Right renal cortex interstitium (tissue), 3 donors: ENCODE data around the gene SPRR1A. TPM values are rescaled to one million over a fixed set of nuclear protein-coding genes. Genes with fewer than 3 reads are reported as not detected.
"Not testable (repeated sequence)": the region's sequence is repeated elsewhere in the genome, so short reads cannot be mapped to it uniquely, and the experiment has no call there.

Experiments
- DNase-seq, 3 donors: peaks; one replicate each; pipeline ENCODE4 v3.0.0-alpha.2; 2013; ENCODE audit warnings: low read depth in 3 of 3, low spot score in 2 of 3
- polyA plus RNA-seq, 3 donors: library from polyadenylated mRNA; unstranded; fragments of 120-200 nt; gene quantifications; one replicate each; pipeline ENCODE4 v1.2.1, GENCODE V29; 2013; ENCODE audit not compliant: insufficient read length in 3 of 3

Gene SPRR1A
- polyA plus RNA-seq, 3 donors = not detected

DNA sequence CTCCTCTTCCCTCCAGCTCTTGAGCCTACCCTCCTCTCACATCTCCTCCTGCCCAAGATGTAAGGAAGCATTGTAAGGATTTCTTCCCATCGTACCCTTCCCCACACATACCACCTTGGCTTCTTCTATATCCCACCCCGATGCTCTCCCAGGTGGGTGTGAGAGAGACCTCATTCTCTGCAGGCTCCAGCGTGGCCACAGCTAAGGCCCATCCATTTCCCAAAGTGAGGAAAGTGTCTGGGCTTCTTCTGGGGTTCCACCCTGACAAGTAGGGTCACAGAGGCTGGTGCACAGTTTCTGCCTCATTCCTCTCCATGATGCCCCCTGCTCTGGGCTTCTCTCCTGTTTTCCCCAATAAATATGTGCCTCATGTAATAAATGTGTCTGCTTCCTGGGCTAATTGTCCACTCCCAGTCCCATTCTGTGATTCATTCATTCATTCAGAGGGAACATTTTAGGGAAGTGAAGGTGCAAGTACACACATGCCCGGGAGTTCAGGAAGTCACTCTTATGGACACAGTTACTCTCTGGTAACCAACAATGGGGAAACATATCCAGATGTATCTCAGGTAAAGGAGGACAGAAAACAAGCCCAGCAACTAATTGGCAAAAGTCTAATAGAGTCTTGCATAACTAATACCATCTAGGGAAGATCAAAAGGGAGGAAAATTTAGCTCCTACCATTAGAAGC lies 11.5 kb upstream of the SPRR1A start:
- DNase-seq = no peak

DNA sequence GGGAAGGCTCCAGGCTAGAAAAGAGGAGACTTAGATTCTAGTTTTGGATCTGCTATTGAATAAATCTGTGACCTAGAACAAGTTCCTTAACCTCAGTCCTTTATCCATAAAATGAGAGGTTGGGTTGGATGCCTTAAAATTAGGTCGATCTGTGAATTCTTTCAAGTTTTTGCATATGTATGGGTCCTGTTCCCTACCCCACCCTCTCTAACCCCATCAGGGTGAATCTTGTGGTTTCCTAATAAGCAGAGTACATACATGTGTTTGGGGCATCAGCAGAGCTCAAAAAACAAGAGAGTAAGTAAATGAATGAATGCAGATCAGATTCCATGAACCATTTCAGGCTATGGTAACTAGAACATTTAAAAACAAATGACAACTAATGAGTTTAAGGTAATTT lies 7.2 kb upstream of the SPRR1A start:
- no peak for DNase-seq

DNA sequence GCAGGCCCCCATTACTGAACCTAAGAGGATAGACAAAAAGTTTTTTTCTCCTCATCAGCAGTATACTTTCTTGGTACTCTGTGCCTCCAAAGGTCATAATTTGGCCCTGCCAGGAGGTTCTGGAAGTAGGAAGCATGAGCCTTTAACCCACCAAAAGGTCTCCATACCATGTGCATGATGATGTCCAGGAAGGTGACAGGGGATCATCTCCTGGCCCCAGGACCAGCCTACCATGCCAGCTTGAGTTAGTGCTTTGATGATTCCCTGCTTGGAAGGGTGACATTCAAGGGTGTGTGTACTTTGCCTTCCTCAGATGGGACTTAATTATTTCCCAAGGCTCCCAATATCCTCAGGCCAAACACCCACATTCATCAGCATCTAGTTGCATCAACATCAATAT lies 6.3 kb upstream of the SPRR1A start:
- no peak for DNase-seq

DNA sequence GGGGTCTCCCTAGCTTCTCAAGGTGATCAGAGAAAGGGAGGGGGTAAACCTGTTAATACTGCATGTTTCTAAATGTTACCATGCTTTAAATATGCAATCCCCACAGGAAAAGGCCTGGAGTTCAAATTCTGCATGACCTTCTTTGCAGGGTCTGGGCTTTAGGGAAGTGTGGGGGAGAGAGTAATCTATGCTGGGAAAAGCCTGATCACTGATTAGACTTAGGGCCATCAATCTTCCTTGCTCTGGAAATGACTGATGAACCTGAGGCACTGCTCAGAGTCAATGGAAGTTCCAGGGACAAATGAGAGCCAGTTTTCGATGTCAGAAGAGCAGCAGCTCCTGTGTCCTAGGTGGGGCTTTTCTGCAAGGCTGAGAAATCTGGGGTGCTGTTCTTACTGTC lies 3.2 kb upstream of the SPRR1A start:
- DNase-seq = no peak

DNA sequence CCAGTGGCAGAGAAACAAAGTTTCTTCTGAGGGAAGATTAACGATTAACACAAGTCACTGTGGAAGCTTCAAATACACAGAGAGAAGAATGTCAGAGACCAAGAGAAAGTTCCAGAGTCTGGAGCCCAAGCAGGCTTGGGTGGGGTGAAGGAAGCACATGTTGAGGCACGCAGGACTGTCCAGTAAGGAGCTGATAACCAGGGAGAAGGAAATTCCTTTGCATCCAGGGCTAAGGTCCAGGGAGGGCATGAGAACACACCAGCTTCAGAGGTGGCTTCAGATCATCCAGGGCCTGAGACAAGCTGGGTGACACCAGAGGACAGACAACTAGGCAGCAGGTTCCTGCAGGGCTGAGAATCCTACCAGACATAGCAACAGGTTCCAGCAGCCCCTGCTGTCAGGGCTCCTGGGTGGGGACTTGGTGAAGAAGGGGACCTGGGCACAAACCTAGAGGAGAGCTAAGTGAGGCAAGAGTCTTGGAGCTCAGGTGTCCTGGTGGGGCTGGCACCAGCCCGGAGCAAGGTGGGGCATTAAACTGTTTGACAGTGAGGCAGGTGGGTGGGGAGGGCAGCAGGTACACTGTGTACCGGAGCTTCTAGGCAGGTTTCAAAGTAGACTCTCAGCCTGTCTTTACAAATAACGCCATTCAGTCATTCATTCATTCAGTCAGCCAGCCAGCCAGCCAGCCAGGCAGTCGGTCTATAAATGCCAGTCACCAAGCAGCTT lies 2.6 kb upstream of the SPRR1A start:
- no peak for DNase-seq

DNA sequence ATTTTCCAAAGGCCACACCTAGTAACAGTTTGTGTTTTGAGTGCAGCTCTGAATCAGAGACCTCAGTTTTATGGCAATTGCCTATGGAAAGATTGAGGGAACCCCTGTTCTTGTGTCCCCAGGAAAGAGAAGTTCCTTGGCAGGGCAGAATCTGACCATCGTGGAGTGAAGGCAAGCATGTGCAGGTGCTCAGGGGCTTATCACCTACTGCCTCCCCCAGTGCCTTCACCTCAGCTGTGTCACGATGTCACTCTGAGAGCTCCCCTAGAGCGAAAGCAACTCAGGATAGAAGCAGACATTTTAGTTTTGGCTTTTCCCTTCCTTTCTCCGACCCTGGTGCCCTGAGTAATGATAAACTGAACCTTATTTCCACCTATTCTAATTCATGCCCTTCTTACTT lies 1.8 kb upstream of the SPRR1A start:
- no peak for DNase-seq

DNA sequence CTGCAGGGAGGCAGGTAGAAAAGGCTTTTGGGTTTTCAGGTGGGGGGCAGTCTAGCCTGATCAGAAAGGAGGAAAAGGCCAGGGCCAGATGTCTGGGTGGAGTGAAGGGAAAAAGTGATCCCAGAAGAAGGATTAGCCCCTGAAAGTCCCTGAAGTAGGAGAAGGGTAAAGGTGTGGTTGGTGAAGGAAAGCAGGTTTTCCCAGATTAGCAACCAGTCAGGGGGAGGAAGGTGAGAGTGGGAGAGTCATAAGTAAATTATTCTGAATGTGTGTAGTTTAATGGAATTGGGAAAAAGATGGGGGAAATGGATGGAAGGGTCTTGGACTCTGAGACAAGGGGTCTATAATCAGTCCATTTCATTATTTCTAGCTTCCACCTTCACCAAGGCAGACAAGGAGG lies 647 bp upstream of the SPRR1A start:
- DNase-seq = no peak

DNA sequence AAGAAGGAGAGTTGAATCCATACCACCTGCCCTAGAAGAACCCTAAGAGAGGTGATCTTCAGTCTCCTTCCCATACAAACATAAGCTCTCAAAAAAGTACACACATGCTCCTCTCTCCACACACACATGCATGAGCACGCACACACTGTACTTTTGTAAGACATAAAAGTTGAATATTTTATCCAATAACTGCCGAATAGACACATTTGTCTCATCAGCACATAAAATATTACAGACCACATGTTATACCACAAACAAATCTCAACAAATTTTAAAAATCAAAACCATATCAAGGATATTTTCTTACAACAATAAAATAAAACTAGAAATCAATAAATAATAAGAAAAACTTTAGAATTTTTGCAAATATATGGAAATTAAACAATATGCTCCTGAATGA lies 2.7 kb downstream of the SPRR1A start:
- no peak for DNase-seq

DNA sequence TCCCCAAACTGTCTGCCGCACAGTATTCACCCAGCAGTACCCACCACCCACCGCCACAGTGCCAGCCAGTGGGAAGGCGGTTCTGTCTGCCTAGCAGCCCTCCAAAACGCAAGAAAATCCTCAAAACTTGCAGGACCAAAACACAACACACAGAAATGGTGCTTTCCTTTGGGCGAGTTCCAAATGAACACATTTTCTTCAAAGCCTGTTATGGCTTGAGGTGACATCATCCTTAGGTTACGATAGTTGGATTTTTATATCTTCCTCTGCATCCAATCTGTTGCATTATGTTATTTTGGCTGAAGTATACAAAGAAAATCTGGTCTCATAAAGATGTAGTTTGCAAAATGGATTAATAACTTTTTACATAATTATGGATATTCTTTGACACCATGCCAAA lies 9.3 kb downstream of the SPRR1A start:
- DNase-seq = no peak

DNA sequence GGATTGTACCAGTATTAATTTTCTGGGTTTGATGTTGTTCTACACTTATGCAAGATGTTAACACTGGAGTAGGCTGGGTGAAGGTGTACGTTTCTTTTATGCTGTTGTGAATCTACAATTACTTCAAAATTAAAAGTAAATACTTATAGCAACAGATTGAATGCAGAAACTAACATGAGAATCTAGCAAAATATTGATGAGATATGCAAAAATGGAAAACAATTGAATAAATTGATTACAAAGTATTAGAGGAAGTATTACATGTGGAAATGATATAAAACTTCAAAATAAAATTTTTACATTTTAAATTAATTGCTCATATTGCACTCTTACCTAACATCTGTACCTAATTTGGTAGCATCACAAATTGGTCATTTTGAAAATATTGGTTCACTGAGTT lies 12.0 kb downstream of the SPRR1A start:
- DNase-seq = no peak

DNA sequence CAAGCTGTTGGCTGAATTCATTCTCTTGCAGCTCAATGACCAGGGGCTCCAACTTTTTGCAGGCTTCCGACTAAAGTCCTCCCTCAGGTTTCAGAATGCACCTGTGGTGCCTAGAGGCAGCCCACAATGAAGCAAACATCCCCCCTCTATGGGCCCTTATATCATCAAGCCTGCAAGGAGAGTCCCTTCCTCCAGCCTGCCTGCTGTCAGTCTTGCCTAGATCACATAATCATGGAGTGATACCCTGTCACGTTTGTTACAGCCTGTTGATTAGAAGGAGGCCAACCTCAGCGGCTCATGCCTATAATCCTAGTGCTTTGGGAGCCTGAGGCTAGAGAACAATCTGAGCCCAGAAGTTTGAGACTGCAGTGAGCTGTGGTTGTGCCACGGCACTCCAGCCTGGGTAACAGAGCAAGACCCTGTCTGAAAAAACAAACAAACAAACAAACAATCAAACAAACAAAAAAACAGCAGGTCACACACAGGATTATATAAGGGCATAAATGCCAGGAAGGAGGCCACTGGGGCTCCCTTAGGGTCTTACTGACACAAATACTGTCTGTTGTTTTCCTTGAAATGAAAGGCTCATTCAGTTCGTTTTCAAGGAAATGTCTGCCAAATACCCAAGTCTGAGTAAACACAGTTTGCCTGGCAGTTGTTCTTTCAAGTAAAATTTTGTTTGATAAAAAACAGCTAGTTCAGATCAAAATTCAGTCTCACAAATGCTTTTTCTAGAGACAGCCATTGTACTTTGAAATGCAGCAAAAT lies 12.9 kb downstream of the SPRR1A start:
- no peak for DNase-seq

DNA sequence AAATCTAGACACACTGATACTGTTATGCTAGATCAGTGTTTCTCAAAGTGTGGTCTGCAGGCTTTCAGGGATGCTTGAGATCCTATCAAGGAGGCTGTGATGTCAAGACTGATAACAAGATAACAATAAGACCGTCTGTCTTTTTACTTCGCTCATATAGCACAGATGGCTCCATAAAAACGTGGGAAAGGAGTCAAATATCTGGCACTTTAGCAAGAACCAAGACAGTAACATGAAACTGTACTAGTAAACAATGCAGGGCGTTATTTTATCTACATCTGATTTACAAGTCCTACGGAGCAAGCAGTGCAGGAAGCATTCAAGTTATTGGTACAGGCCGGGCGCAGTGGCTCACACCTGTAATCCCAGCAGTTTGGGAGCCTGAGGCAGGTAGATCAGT lies 14.0 kb downstream of the SPRR1A start:
- no peak for DNase-seq

DNA sequence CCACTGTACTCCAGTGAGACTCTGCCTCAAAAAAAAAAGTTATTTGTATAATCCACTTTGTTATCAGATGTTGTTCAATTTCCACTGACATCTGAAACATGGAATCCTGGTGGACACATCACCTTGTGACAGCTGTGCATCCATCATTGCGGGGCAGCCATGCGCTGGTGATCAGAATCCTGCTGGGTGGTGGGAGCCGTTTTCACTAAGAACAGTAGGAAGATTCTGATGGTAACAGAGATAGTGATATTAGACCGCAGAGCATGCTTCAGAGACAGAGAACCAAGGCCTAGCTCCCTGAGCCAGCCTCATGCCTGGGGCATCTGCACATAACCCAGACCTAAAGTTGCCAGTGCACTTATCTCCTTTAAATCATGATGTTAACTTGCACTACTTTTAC lies 14.6 kb downstream of the SPRR1A start:
- DNase-seq = no peak

DNA sequence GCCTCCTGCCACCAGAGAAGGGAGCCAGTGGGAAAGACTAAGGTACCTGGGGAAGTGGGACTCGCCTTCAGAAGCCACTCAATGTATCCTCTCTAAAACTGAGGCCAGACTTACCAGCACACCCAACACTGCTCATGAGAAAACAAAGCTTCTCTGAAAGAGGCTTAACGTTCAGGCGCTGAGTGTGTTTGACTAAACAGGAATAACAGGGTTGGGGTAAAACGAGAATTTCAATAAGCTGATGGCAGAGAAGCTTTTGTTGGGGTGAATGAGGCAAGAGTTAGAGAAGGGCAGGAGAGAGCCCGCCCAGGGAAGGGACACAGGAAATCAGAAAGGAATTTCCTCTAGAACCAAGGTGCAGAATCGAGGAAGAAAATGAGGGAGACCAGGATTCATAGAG lies 15.9 kb downstream of the SPRR1A start:
- DNase-seq = no peak

DNA sequence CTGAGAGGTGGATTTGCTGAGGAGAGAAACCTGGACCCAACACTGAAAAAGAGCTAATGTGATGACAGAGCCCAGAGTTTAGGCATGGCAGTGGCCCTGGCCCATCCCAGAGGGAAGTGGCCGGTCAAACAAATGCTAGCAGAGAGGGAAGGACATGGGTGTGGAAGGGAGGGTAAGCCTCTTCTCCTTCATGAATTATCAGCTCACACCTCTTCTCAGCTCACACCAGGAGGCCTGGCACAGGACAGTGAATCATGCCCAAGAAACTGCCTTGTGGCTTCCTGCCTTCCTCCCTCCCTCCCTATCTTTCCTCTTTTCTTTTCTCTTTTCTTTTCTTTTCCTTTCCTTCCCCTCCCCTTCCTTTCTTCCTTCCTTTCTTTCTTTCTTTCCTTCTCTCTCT lies 16.4 kb downstream of the SPRR1A start:
- no peak for DNase-seq

DNA sequence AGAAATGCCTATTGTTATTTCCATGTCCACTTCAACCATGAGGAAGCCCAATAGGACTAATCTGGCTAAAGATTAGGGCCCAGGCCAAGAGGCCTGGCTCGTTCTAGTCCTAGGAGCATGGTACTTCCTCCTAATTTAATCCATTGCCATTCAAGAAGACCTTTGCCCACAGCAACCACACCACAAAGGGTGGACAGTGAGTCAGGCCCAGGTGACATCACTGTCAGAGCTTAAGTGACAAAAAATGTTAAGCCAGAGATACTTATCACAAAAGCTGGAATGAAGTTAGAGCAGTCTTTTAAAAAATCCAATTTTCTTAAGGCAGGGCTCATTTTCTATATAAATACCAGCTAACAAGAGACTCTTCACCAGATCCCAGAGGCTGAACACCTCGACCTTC lies 17.5 kb downstream of the SPRR1A start, which contains the start of gene SPRR3:
Gene SPRR3, plus strand, starts transcription at position 368 of the 400 bp plus-strand sequence. CDS start 1,272 bp downstream, outside the sequence.
- no peak for DNase-seq

DNA sequence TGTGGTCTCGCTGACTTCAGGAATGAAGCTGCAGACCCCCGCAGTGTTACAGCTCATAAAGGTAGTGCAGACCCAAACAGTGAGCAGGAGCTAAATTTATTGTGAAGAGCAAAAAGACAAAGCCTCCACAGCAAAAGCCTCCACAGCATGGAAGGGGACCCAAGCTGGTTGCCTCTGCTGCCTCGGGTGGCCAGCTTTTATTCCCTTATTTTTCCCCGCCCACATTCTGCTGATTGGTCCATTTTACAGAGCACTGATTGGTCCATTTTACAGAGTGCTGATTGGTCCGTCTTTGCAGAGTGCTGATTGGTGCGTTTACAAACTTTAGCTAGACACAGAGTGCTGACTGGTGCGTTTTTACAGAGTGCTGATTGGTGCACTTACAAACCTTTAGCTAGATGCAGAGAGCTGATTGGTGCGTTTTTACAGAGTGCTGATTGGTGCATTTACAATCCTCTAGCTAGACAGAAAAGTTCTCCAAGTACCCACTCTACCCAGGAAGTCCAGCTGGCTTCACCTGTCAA lies 27.4 kb downstream of the SPRR1A start:
- not testable (repeated sequence) for DNase-seq

DNA sequence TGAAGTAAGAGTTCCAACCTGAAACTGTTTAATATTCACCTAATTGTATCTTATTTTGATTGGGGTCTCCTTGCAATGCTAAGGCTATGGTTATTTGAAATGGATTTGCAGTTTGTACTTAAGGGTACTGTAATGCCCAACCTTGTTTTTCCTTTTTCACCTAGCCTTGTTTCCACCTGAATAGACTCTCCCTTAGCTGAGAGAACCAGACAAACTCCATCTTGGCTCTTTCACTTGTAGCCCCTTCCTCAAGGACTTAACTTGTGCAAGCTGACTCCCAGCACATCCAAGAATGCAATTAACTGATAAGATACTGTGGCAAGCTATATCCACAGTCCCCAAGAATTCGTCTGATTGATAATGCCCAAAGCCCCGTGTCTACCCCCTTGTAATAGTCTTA lies 37.9 kb downstream of the SPRR1A start:
- not testable (repeated sequence) for DNase-seq

DNA sequence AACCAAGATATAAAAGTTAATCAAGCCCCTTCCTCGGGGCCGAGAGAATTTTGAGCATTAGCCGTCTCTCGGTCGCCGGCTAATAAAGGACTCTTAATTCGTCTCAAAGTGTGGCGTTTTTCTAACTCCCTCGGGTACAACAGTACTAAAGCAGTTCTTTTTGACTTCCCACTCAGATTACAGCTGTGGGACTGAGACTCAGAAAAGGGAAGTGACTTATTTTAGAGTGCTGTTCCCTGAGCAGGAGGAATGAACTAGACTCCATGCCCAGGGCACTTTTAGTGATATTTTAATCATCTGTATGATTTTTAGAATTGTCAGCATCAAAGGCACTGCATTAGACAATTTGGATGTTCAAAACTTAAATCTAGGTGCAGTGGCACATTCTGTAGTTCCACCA lies 38.5 kb downstream of the SPRR1A start:
- DNase-seq = not testable (repeated sequence)

DNA sequence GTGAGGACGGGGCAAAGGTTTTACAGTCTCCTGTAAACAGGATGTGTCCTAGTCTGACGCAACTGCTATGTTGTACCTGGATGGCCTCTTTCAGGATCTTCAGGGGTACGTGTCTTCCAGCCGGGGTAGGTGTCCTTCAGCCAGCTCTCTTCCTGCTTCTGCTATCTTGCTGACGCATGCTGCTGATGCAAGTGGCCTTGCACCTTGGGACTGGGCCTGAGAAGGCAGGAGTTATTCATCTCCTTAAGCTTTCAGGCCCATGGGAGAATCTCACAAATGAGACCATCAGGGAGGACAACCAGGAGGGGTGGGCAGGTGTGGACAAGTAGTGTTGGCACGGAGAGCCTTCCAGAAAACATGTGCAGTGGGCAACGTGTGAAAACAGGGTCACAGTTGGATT lies 39.2 kb downstream of the SPRR1A start:
- DNase-seq = no peak

DNA sequence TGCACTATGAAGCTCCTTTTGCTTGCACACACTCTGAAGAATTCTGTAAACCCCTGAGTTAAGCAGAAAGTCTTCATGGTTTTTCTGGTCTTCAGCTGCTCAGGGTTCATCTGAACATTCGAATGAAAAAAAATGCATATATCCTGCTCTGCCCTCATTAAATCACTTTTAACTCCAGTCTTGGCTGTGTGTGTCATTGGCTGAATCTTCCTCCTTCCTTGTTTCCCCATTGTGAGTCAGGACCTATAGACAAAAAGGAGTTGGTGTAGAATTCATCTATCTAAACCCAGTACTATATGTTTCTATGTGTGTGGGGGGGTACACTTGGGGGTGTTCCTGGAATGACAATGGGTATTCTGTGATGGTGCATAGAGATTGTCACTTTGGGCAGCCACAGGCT lies 40.5 kb downstream of the SPRR1A start:
- no peak for DNase-seq
